ENCODE measurements around the gene ENO2. TPM values are rescaled to one million over a fixed set of nuclear protein-coding genes. Genes with fewer than 3 reads are reported as not detected.

The ENO2 gene

GRCh38 chr12:6967651-6968100 lies 53.3 kb downstream of the ENO2 start:
- H3K14ac ChIP-seq (ENCODE audit: low read length), result no peak overlapping the region
- WGBS, 2 donors (ENCODE audit: extremely low coverage in 2 of 2, insufficient read length in 2 of 2, insufficient replicate concordance in 1 of 2), result no CpG with 5 or more reads among the region's 10 CpGs
- H2AK5ac ChIP-seq (ENCODE audit: low read depth, low read length), result no peak overlapping the region
- no peak for DNase-seq (ENCODE audit: low spot score)
- H4K91ac ChIP-seq (ENCODE audit: low read depth, low read length, poor library complexity), result no peak overlapping the region
- H3K27me3 ChIP-seq (ENCODE audit: control insufficient read depth in 3 of 3, insufficient read depth in 3 of 3, low read depth in 1 of 3, low read length in 3 of 3), result no peaks in the 10 kb centered on the region
- H3K36me3 ChIP-seq (replicated peaks in 1 of 2; ENCODE audit: control insufficient read depth in 2 of 2, insufficient read depth in 2 of 2, low read length in 2 of 2), result peaks cover 30 to 59% of the 10 kb centered on the region in 2 donors
- H3K23ac ChIP-seq (ENCODE audit: low read depth, low read length, poor library complexity), result no peak overlapping the region
- H3K4me1 ChIP-seq (ENCODE audit: control insufficient read depth in 2 of 2, insufficient read depth in 1 of 2, low read depth in 1 of 2, low read length in 2 of 2), result peaks cover 7 to 17% of the 10 kb centered on the region in 2 donors
- no peak overlapping the region for H2BK15ac ChIP-seq (ENCODE audit: low read length)
- no peak overlapping the region for H2AFZ ChIP-seq (ENCODE audit: low read length)
- H3K9ac ChIP-seq (ENCODE audit: low read depth, low read length, poor library complexity), result no peak overlapping the region
- no peak overlapping the region for H3K4me3 ChIP-seq (ENCODE audit: low read length in 2 of 2)
- H3K27ac ChIP-seq (replicated peaks; ENCODE audit: low read length), result no peak overlapping the region
- H3K79me1 ChIP-seq (ENCODE audit: low read depth, low read length), result peaks cover 3% of the 10 kb centered on the region
- no peak overlapping the region for H2BK12ac ChIP-seq (ENCODE audit: low read length)
- no peak overlapping the region for H2BK120ac ChIP-seq (ENCODE audit: low read depth, low read length)
- no peak overlapping the region for H3K4ac ChIP-seq (ENCODE audit: low read length)
- H3K18ac ChIP-seq (ENCODE audit: low read length), result no peak overlapping the region
- H2BK5ac ChIP-seq (ENCODE audit: low read length), result no peak overlapping the region
- no peaks in the 10 kb centered on the region for H3K9me3 ChIP-seq (replicated peaks in 1 of 2; ENCODE audit: control insufficient read depth in 2 of 2, insufficient read depth in 1 of 2, low read depth in 1 of 2, low read length in 2 of 2)
- H4K8ac ChIP-seq (ENCODE audit: low read depth, low read length), result peak overlapping the region; percentile 48
- H3K4me2 ChIP-seq (ENCODE audit: insufficient read depth, low read length, poor library complexity, severe bottlenecking), result no peak overlapping the region

GRCh38 chr12:6968426-6968825 lies 54.0 kb downstream of the ENO2 start:
- Histone ChIP-seq H4K91ac (ENCODE audit: low read depth, low read length, poor library complexity) (no peak overlapping the region), H3K4me1 (ENCODE audit: control insufficient read depth in 2 of 2, insufficient read depth in 1 of 2, low read depth in 1 of 2, low read length in 2 of 2) (peaks cover 7 to 17% of the 10 kb centered on the region in 2 donors), H3K4me2 (ENCODE audit: insufficient read depth, low read length, poor library complexity, severe bottlenecking) (no peak overlapping the region), H3K14ac (ENCODE audit: low read length) (no peak overlapping the region), H2BK12ac (ENCODE audit: low read length) (no peak overlapping the region), H2BK5ac (ENCODE audit: low read length) (no peak overlapping the region), H2AFZ (ENCODE audit: low read length) (no peak overlapping the region), H3K9ac (ENCODE audit: low read depth, low read length, poor library complexity) (no peak overlapping the region), H3K27ac (replicated peaks; ENCODE audit: low read length) (no peak overlapping the region), H2AK5ac (ENCODE audit: low read depth, low read length) (no peak overlapping the region), H3K79me1 (ENCODE audit: low read depth, low read length) (peaks cover 3% of the 10 kb centered on the region), H3K23ac (ENCODE audit: low read depth, low read length, poor library complexity) (no peak overlapping the region), H3K9me3 (replicated peaks in 1 of 2; ENCODE audit: control insufficient read depth in 2 of 2, insufficient read depth in 1 of 2, low read depth in 1 of 2, low read length in 2 of 2) (no peaks in the 10 kb centered on the region), H3K4ac (ENCODE audit: low read length) (no peak overlapping the region), H3K18ac (ENCODE audit: low read length) (no peak overlapping the region), H2BK15ac (ENCODE audit: low read length) (no peak overlapping the region), H2BK120ac (ENCODE audit: low read depth, low read length) (no peak overlapping the region), H3K4me3 (ENCODE audit: low read length in 2 of 2) (no peak overlapping the region), H3K36me3 (replicated peaks in 1 of 2; ENCODE audit: control insufficient read depth in 2 of 2, insufficient read depth in 2 of 2, low read length in 2 of 2) (peaks cover 30 to 59% of the 10 kb centered on the region in 2 donors), H3K27me3 (ENCODE audit: control insufficient read depth in 3 of 3, insufficient read depth in 3 of 3, low read depth in 1 of 3, low read length in 3 of 3) (no peaks in the 10 kb centered on the region), H4K8ac (ENCODE audit: low read depth, low read length) (no peak overlapping the region)
- WGBS, 2 donors (ENCODE audit: extremely low coverage in 2 of 2, insufficient read length in 2 of 2, insufficient replicate concordance in 1 of 2), result no CpG with 5 or more reads among the region's 9 CpGs
- no peak for DNase-seq (ENCODE audit: low spot score)

- Histone ChIP-seq H3K9me3 (replicated peaks in 1 of 2; ENCODE audit: control insufficient read depth in 2 of 2, insufficient read depth in 1 of 2, low read depth in 1 of 2, low read length in 2 of 2) (no peaks in the 10 kb centered on the region), H2BK120ac (ENCODE audit: low read depth, low read length) (no peak overlapping the region), H4K91ac (ENCODE audit: low read depth, low read length, poor library complexity) (no peak overlapping the region), H2AFZ (ENCODE audit: low read length) (peak overlapping the region; percentile 79), H2BK12ac (ENCODE audit: low read length) (no peak overlapping the region), H3K79me1 (ENCODE audit: low read depth, low read length) (peaks cover 3% of the 10 kb centered on the region), H3K23ac (ENCODE audit: low read depth, low read length, poor library complexity) (peak overlapping the region; percentile 93), H4K8ac (ENCODE audit: low read depth, low read length) (peak overlapping the region; percentile 93), H3K4me3 (ENCODE audit: low read length in 2 of 2) (peak overlapping the region; percentile 75 to 96), H3K4me2 (ENCODE audit: insufficient read depth, low read length, poor library complexity, severe bottlenecking) (peak overlapping the region; percentile 97), H3K27me3 (ENCODE audit: control insufficient read depth in 3 of 3, insufficient read depth in 3 of 3, low read depth in 1 of 3, low read length in 3 of 3) (no peaks in the 10 kb centered on the region), H2BK5ac (ENCODE audit: low read length) (peak overlapping the region; percentile 96), H2BK15ac (ENCODE audit: low read length) (peak overlapping the region; percentile 68), H2AK5ac (ENCODE audit: low read depth, low read length) (peak overlapping the region; percentile 91), H3K4ac (ENCODE audit: low read length) (peak overlapping the region; percentile 13), H3K36me3 (replicated peaks in 1 of 2; ENCODE audit: control insufficient read depth in 2 of 2, insufficient read depth in 2 of 2, low read length in 2 of 2) (peaks cover 44 to 63% of the 10 kb centered on the region in 2 donors), H3K27ac (replicated peaks; ENCODE audit: low read length) (no peak overlapping the region), H3K18ac (ENCODE audit: low read length) (peak overlapping the region; percentile 81), H3K9ac (ENCODE audit: low read depth, low read length, poor library complexity) (peak overlapping the region; percentile 93), H3K4me1 (ENCODE audit: control insufficient read depth in 2 of 2, insufficient read depth in 1 of 2, low read depth in 1 of 2, low read length in 2 of 2) (peaks cover 7 to 14% of the 10 kb centered on the region in 2 donors), H3K14ac (ENCODE audit: low read length) (peak overlapping the region; percentile 78)
- DNase-seq (ENCODE audit: low spot score), result no peak
- WGBS, 2 donors (ENCODE audit: extremely low coverage in 2 of 2, insufficient read length in 2 of 2, insufficient replicate concordance in 1 of 2), result no CpG with 5 or more reads among the region's 31 CpGs
These were observed 55.7 kb downstream of the ENO2 start for GRCh38 chr12:6970096-6970527.

Small RNA genes lying within 50 kb of the gene (small RNA-seq; reads per million reads assigned to genes)
- 82.4 reads per million, percentile 96 among the genes with 10 or more reads in this experiment for gene MIR141 (ENCODE audit: insufficient read depth)
- gene MIR200C (ENCODE audit: insufficient read depth), result 49.3 reads per million, percentile 93 among the genes with 10 or more reads in this experiment
- not detected for gene RNU7-1 (ENCODE audit: insufficient read depth)
- gene SCARNA12 (ENCODE audit: insufficient read depth), result 101 reads per million, percentile 96 among the genes with 10 or more reads in this experiment
